K562 (cell line): ENCODE measurements around the gene OCIAD2. TPM values are rescaled to one million over a fixed set of nuclear protein-coding genes. Genes with fewer than 3 reads are reported as not detected.
"Not testable (repeated sequence)": the region's sequence is repeated elsewhere in the genome, so short reads cannot be mapped to it uniquely, and the experiment has no call there.

Experiments used
- ATAC-seq: fragments of 200-7000 bp; cut with Tn5 transposase; 3 replicates; pipeline ENCODE4 v1.9.1; 2020; ENCODE audit warnings: moderate library complexity
- BruUV-seq: library from RNA; stranded (reverse); fragments of 400-500 nt; replicated peaks from 2 replicates; lab custom pipeline; 2021; lab: Mats Ljungman, UMichigan
- CTCF ChIA-PET: fragments of 300-600 bp; formaldehyde crosslinking; extraction: SDS; loops from one replicate; lab custom pipeline; 2021; ENCODE audit warnings: low intra/inter-chr PET ratio; lab: Yijun Ruan, JAX
- POLR2A ChIA-PET: fragments of 300-600, 350-650 bp; sonication (Branson Sonifier 250); formaldehyde crosslinking; extraction: SDS; loops from one replicate; lab custom pipeline; 2021; ENCODE audit warnings: antibody characterized with exemption, inconsistent platforms; lab: Yijun Ruan, JAX
- DNase-seq, 4 experiments: peaks; one replicate each; pipeline versions ENCODE4 v3.0.0 to v3.0.0-alpha.2; 2011 to 2018; ENCODE audit warnings: low spot score in 3 of 4, mixed read lengths in 3 of 4; ENCODE audit errors: extremely low read depth in 1 of 4
- FAIRE-seq: peaks from 2 replicates; lab custom pipeline; 2011; peaks lifted over from hg19 to GRCh38; lab: Jason Lieb, UNC
- H2AFZ ChIP-seq: 2 replicates; pipeline ENCODE4 v1.6.0; 2011; ENCODE audit warnings: low read depth, low read length, control low read depth, inconsistent platforms
- H3K27ac ChIP-seq: fragments of 200-600 bp; 3 replicates; pipeline ENCODE4 v1.8.0; 2011; ENCODE audit warnings: low read depth, mild to moderate bottlenecking, control low read depth, inconsistent platforms, low read length, moderate library complexity, mixed read lengths; ENCODE audit errors: extremely low read depth
- H3K27me3 ChIP-seq, 2 experiments: fragments of 300-600 bp in 1 of 2; 2 replicates in 1 of 2; 3 replicates in 1 of 2; pipeline versions ENCODE4 v1.6.0 to v1.8.0; 2011; ENCODE audit warnings: inconsistent platforms in 2 of 2, low read length in 2 of 2, mild to moderate bottlenecking in 1 of 2, mixed read lengths in 1 of 2, moderate library complexity in 1 of 2; ENCODE audit not compliant: control insufficient read depth in 2 of 2, insufficient read depth in 2 of 2
- H3K36me3 ChIP-seq: fragments of 300-600 bp; 3 replicates; pipeline ENCODE4 v1.8.0; 2011; ENCODE audit warnings: mild to moderate bottlenecking, low read length, inconsistent platforms; ENCODE audit not compliant: control insufficient read depth, insufficient read depth
- H3K4me1 ChIP-seq, 2 experiments: fragments of 200-600 bp in 1 of 2; replicated peaks in 1 of 2; 2 replicates in 1 of 2; 3 replicates in 1 of 2; pipeline versions ENCODE4 v1.5.1 to v1.8.0; 2011; ENCODE audit warnings: inconsistent platforms in 2 of 2, low read length in 2 of 2, mild to moderate bottlenecking in 1 of 2, mixed read lengths in 1 of 2, moderate library complexity in 1 of 2; ENCODE audit not compliant: control insufficient read depth in 2 of 2, insufficient read depth in 2 of 2
- H3K4me2 ChIP-seq: 2 replicates; pipeline ENCODE4 v1.6.1; 2011; ENCODE audit warnings: low read length, control low read depth, inconsistent platforms, mixed read lengths; ENCODE audit not compliant: insufficient read depth
- H3K4me3 ChIP-seq: fragments of 200-600 bp; sonication (generic), shearing (Covaris generic); 2 replicates; pipeline ENCODE4 v1.5.1; 2016; ENCODE audit warnings: control low read depth, inconsistent platforms
- H3K79me2 ChIP-seq: fragments of 200-600 bp; 3 replicates; pipeline ENCODE4 v1.8.0; 2011; ENCODE audit warnings: low read length, inconsistent platforms; ENCODE audit not compliant: control insufficient read depth, insufficient read depth
- H3K9ac ChIP-seq, 2 experiments: 2 replicates each; pipeline versions ENCODE4 v1.6.0 to v1.6.1; 2011; ENCODE audit warnings: low read depth in 2 of 2, low read length in 2 of 2, control low read depth in 1 of 2, inconsistent platforms in 1 of 2, mild to moderate bottlenecking in 1 of 2, mixed read lengths in 1 of 2; ENCODE audit not compliant: insufficient read depth in 1 of 2
- H3K9me1 ChIP-seq: one replicate; pipeline ENCODE4 v1.6.0; 2011; ENCODE audit warnings: inconsistent platforms, mild to moderate bottlenecking, low read length, moderate library complexity; ENCODE audit not compliant: control insufficient read depth, insufficient read depth
- H3K9me3 ChIP-seq: replicated peaks from 2 replicates; pipeline ENCODE4 v1.5.1; 2011; ENCODE audit warnings: low read depth, low read length, inconsistent platforms; ENCODE audit not compliant: control insufficient read depth, insufficient read depth
- H4K20me1 ChIP-seq: replicated peaks from 2 replicates; pipeline ENCODE4 v1.6.1; 2011; ENCODE audit warnings: low read length, inconsistent platforms, mixed read lengths; ENCODE audit not compliant: control insufficient read depth, insufficient read depth
- BACH1 ChIP-seq: fragments of 200-800 bp; sonication (Bioruptor generic); IDR thresholded peaks from 2 replicates; pipeline ENCODE4 v1.6.1; 2016; ENCODE audit warnings: missing genetic modification characterization, missing compliant biosample characterization
- FOXA3 ChIP-seq, 2 experiments: fragments of 450-650 bp in 1 of 2; sonication (generic) in 1 of 2; formaldehyde crosslinking; IDR thresholded peaks in 1 of 2; conservative IDR thresholded peaks in 1 of 2; 2 replicates each; pipeline versions ENCODE4 v1.4.0 to v1.8.0; 2020 to 2022; ENCODE audit warnings: mild to moderate bottlenecking in 2 of 2, missing genetic modification reagents in 1 of 2
- HLTF ChIP-seq: fragments of 450-650 bp; IDR thresholded peaks from 2 replicates; pipeline ENCODE4 v1.6.1; 2016
- MAZ ChIP-seq, 2 experiments: fragments of 450-650 bp in 1 of 2; sonication (generic) in 1 of 2; formaldehyde crosslinking; IDR thresholded peaks in 1 of 2; conservative IDR thresholded peaks in 1 of 2; 2 replicates each; pipeline versions ENCODE4 v1.4.0 to v1.5.0; 2020; ENCODE audit warnings: mild to moderate bottlenecking in 1 of 2, missing genetic modification reagents in 1 of 2
- PTTG1 ChIP-seq: fragments of 450-650 bp; IDR thresholded peaks from 2 replicates; pipeline ENCODE4 v1.6.1; 2016; ENCODE audit warnings: low read depth, mild to moderate bottlenecking, missing genetic modification characterization, missing compliant biosample characterization
- PYGO2 ChIP-seq: fragments of 450-650 bp; IDR thresholded peaks from 2 replicates; pipeline ENCODE4 v1.6.1; 2016; ENCODE audit warnings: mild to moderate bottlenecking, missing genetic modification characterization, moderate library complexity, missing compliant biosample characterization
- RBFOX2 ChIP-seq: fragments of 200-400 bp; formaldehyde crosslinking; IDR thresholded peaks from 2 replicates; pipeline ENCODE4 v1.6.1; 2017; ENCODE audit warnings: low read depth, mild to moderate bottlenecking, low read length, moderate library complexity
- RNF2 ChIP-seq: sonication (generic); IDR thresholded peaks from 2 replicates; pipeline ENCODE4 v1.6.1; 2016
- SMAD4 ChIP-seq: fragments of 250-450 bp; sonication (Bioruptor Pico); conservative IDR thresholded peaks from 2 replicates; pipeline ENCODE4 v1.8.0; 2021; ENCODE audit warnings: inconsistent platforms, mild to moderate bottlenecking, moderate library complexity
- TAF15 ChIP-seq: fragments of 200-400 bp; formaldehyde crosslinking; IDR thresholded peaks from 2 replicates; pipeline ENCODE4 v1.6.1; 2017; ENCODE audit warnings: mild to moderate bottlenecking, low read depth, low read length, moderate library complexity
- ZNF263 ChIP-seq: sonication (generic); formaldehyde crosslinking; IDR thresholded peaks from 2 replicates; pipeline ENCODE4 v1.8.0; 2022; ENCODE audit warnings: mild to moderate bottlenecking, missing genetic modification reagents, borderline replicate concordance
- ZNF436 ChIP-seq: fragments of 250-450, 450-650 bp; sonication (Bioruptor Pico); formaldehyde crosslinking; IDR thresholded peaks from 2 replicates; pipeline ENCODE4 v1.7.0; 2020; ENCODE audit warnings: mild to moderate bottlenecking
- WGBS: fragments of 100-300 bp; shearing (Covaris generic); methylation state at CpG from one replicate; pipeline ENCODE4 v1.1.6; 2016; ENCODE audit warnings: low coverage, mixed read lengths; ENCODE audit not compliant: insufficient coverage; ENCODE audit errors: missing lambda C conversion rate; 5-methylcytosine and 5-hydroxymethylcytosine counted together
- in situ Hi-C: fragments of 300-500 bp; cut with MboI; formaldehyde crosslinking; loops from 4 replicates; pipeline ENCODE4 v1.15.0; 2018; ENCODE audit warnings: inconsistent platforms, mixed read lengths
- intact Hi-C: fragments of 100-400 bp; cut with micrococcal nuclease; formaldehyde crosslinking; loops from 2 replicates; pipeline ENCODE4 v1.14.2; 2022
- polyA plus RNA-seq, 8 experiments: library from polyadenylated mRNA; depleted of rRNA in 4 of 8; stranded (reverse) in 5 of 8; unstranded in 3 of 8; fragments of >200 nt; fragmentation: Nextera tagmentation in 2 of 8; fragmentation: Illumina TruSeq in 1 of 8; extraction: Ambion mirVana in 2 of 8; extraction: Trizol in 1 of 8; gene quantifications; 2 replicates each; pipeline versions ENCODE4 v1.2.1 to v1.2.3, GENCODE V29; 2011 to 2014; ENCODE audit warnings: inconsistent platforms in 1 of 8, missing spikeins in 1 of 8
- total RNA-seq, 7 experiments: library from RNA; depleted of rRNA in 6 of 7; stranded (reverse); fragments of >200 nt in 6 of 7; fragmentation: Illumina TruSeq in 2 of 7; extraction: Trizol in 2 of 7; gene quantifications; 2 replicates each; pipeline versions ENCODE4 v1.2.1 to v1.2.3, GENCODE V29; 2011 to 2021; ENCODE audit warnings: low replicate concordance in 1 of 7

OCIAD2 gene
- total and polyA plus RNA-seq, 9 of the 15 experiments (the other 6 are each of a cell fraction or from before 2014, with no cell fraction given): 0.11 to 0.98 TPM; not detected in 7

- no peak for FAIRE-seq
- POLR2A ChIA-PET: no interaction called here
- Histone ChIP-seq H3K79me2 (no peaks in the 10 kb centered on the region), H3K4me3 (no peak overlapping the region), H3K36me3 (no peaks in the 10 kb centered on the region), H3K9ac (no peak overlapping the region), H3K4me1 (no peaks in the 10 kb centered on the region), H3K27ac (no peak overlapping the region), H3K9me3 (no peaks in the 10 kb centered on the region; the same call in 1 of the 2 replicates), H3K27me3 (no peaks in the 10 kb centered on the region), H3K9me1 (no peaks in the 10 kb centered on the region), H2AFZ (no peak overlapping the region), H4K20me1 (no peaks in the 10 kb centered on the region), H3K4me2 (no peak overlapping the region)
- TF ChIP-seq ZNF263 (CRISPR knock-in tag): no peak
- no peak for TF ChIP-seq RNF2
- no peak for TF ChIP-seq SMAD4 (CRISPR knock-in tag)
- no peak for TF ChIP-seq TAF15
- TF ChIP-seq RBFOX2: no peak
- TF ChIP-seq HLTF: no peak
- TF ChIP-seq PYGO2: no peak
- TF ChIP-seq FOXA3 (CRISPR knock-in tag; conservative IDR thresholded peaks at IDR 0.05 in 1 of 2, IDR thresholded peaks at IDR 0.05 in 1 of 2): no peak
- no peak for TF ChIP-seq PTTG1 (tag)
- no peak for TF ChIP-seq BACH1 (tag)
- TF ChIP-seq MAZ (CRISPR knock-in tag; conservative IDR thresholded peaks at IDR 0.05 in 1 of 2, IDR thresholded peaks at IDR 0.05 in 1 of 2): no peak
- no peak for TF ChIP-seq ZNF436 (CRISPR knock-in tag)
- no TSS peak for BruUV-seq
- intact Hi-C loops: no loop called here
- CTCF ChIA-PET: no interaction called here
- WGBS: 16% methylated on average over 4 of the region's 4 CpGs
- no peak for ATAC-seq
- no peak for DNase-seq
- in situ Hi-C loops: no loop called here
Measured at GRCh38 chr4:48924416-48924815, 17.8 kb upstream of the OCIAD2 start.

DNA sequence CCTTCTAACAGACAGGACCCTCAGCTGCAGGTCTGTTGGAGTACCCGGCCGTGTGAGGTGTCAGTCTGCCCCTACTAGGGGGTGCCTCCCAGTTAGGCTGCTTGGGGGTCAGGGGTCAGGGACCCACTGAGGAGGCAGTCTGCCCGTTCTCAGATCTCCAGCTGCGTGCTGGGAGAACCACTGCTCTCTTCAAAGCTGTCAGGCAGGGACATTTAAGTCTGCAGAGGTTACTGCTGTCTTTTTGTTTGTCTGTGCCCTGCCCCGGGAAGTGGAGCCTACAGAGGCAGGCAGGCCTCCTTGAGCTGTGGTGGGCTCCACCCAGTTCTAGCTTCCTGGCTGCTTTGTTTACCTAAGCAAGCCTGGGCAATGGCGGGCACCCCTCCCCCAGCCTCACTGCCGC lies 16.5 kb upstream of the OCIAD2 start:
- H3K4me3 ChIP-seq, ATAC-seq, H3K27me3 ChIP-seq, CTCF ChIA-PET, H3K9ac ChIP-seq, H3K4me2 ChIP-seq, H3K4me1 ChIP-seq, POLR2A ChIA-PET, H3K79me2 ChIP-seq, H3K27ac ChIP-seq, H3K9me1 ChIP-seq, H3K36me3 ChIP-seq, H4K20me1 ChIP-seq, H3K9me3 ChIP-seq, intact Hi-C loops, FAIRE-seq, in situ Hi-C loops, BruUV-seq, DNase-seq, H2AFZ ChIP-seq: not testable (repeated sequence)
- 9% methylated on average over 6 of the region's 7 CpGs for WGBS
